ENCODE results near the gene CEACAM1. TPM values are rescaled to one million over a fixed set of nuclear protein-coding genes. Genes with fewer than 3 reads are reported as not detected.
"Not testable (repeated sequence)": the region's sequence is repeated elsewhere in the genome, so short reads cannot be mapped to it uniquely, and the experiment has no call there.

CEACAM1 gene
- total RNA-seq, 1 experiment from 2014 or later = 7.1 TPM

GRCh38 chr19:42553292-42554045 is 25.2 kb upstream of the CEACAM1 start:
- Histone ChIP-seq H3K4me1 (no peaks in the 10 kb centered on the region), H3K4me3 (ENCODE audit: low read depth, low read length) (no peak overlapping the region), H3K9me3 (peaks cover 17% of the 10 kb centered on the region), H3K36me3 (ENCODE audit: control insufficient read depth, insufficient read depth, low read length) (no peaks in the 10 kb centered on the region), H3K27me3 (replicated peaks; ENCODE audit: control insufficient read depth, insufficient read depth, low read length) (no peaks in the 10 kb centered on the region)
- no peak overlapping the region for H3K27ac Mint-ChIP-seq (ENCODE audit: unreplicated experiment)
- CTCF ChIA-PET = interaction anchor here (0.7 to 0.9 kb wide), 2 partner anchors 103 to 938 kb away, joined by 3 to 5 read pairs; no protein-coding TSS in a partner anchor
- H3K4me3 Mint-ChIP-seq (ENCODE audit: unreplicated experiment) = no peak overlapping the region
- no TSS peak for BruUV-seq (replicated peaks)
- POLR2A ChIA-PET = no interaction called here
- H3K9me3 Mint-ChIP-seq (ENCODE audit: unreplicated experiment) = peaks cover 35% of the 10 kb centered on the region
- no peaks in the 10 kb centered on the region for H3K27me3 Mint-ChIP-seq (ENCODE audit: insufficient read depth, unreplicated experiment)
- H3K36me3 Mint-ChIP-seq (ENCODE audit: insufficient read depth, unreplicated experiment) = no peaks in the 10 kb centered on the region
- peaks cover 5% of the 10 kb centered on the region for H3K4me1 Mint-ChIP-seq (ENCODE audit: low read depth, unreplicated experiment)
- no peak for TF ChIP-seq CTCF (IDR thresholded peaks at IDR 0.05; ENCODE audit: insufficient read depth in 1 of 2, low read depth in 1 of 2, low read length in 1 of 2, severe bottlenecking in 1 of 2, unreplicated experiment in 1 of 2)
- intact Hi-C loops (cut with micrococcal nuclease; ENCODE audit: unreplicated experiment) = no loop called here
- DNase-seq = no peak

- H3K4me1 ChIP-seq = no peaks in the 10 kb centered on the region
- no peak for DNase-seq
- POLR2A ChIA-PET = no interaction called here
- Mint-ChIP-seq H3K36me3 (ENCODE audit: insufficient read depth, unreplicated experiment) (no peaks in the 10 kb centered on the region), H3K4me1 (ENCODE audit: low read depth, unreplicated experiment) (peaks cover 1% of the 10 kb centered on the region), H3K4me3 (ENCODE audit: unreplicated experiment) (no peak overlapping the region), H3K27ac (ENCODE audit: unreplicated experiment) (no peak overlapping the region), H3K9me3 (ENCODE audit: unreplicated experiment) (peaks cover 29% of the 10 kb centered on the region), H3K27me3 (ENCODE audit: insufficient read depth, unreplicated experiment) (no peaks in the 10 kb centered on the region)
- no peaks in the 10 kb centered on the region for H3K27me3 ChIP-seq (replicated peaks; ENCODE audit: control insufficient read depth, insufficient read depth, low read length)
- no peak for TF ChIP-seq CTCF (IDR thresholded peaks at IDR 0.05; ENCODE audit: insufficient read depth in 1 of 2, low read depth in 1 of 2, low read length in 1 of 2, severe bottlenecking in 1 of 2, unreplicated experiment in 1 of 2)
- BruUV-seq (replicated peaks) = no TSS peak
- peaks cover 16% of the 10 kb centered on the region for H3K9me3 ChIP-seq
- no peak overlapping the region for H3K4me3 ChIP-seq (ENCODE audit: low read depth, low read length)
- CTCF ChIA-PET = interaction anchor here (0.7 kb wide), 1 partner anchor 939 kb away, joined by 5 read pairs; no protein-coding TSS in a partner anchor
- H3K36me3 ChIP-seq (ENCODE audit: control insufficient read depth, insufficient read depth, low read length) = no peaks in the 10 kb centered on the region
- intact Hi-C loops (cut with micrococcal nuclease; ENCODE audit: unreplicated experiment) = no loop called here
Observed at GRCh38 chr19:42552086-42553065, 24.1 kb upstream of the CEACAM1 start.

- DNase-seq; H3K4me1 ChIP-seq; intact Hi-C loops (cut with micrococcal nuclease; ENCODE audit: unreplicated experiment); H3K27ac Mint-ChIP-seq (ENCODE audit: unreplicated experiment); H3K27me3 ChIP-seq (replicated peaks; ENCODE audit: control insufficient read depth, insufficient read depth, low read length); BruUV-seq (replicated peaks); CTCF ChIA-PET; H3K27me3 Mint-ChIP-seq (ENCODE audit: insufficient read depth, unreplicated experiment); H3K36me3 Mint-ChIP-seq (ENCODE audit: insufficient read depth, unreplicated experiment); H3K4me1 Mint-ChIP-seq (ENCODE audit: low read depth, unreplicated experiment); POLR2A ChIA-PET; H3K36me3 ChIP-seq (ENCODE audit: control insufficient read depth, insufficient read depth, low read length); H3K4me3 Mint-ChIP-seq (ENCODE audit: unreplicated experiment); H3K4me3 ChIP-seq (ENCODE audit: low read depth, low read length): not testable (repeated sequence)
- peaks cover 22% of the 10 kb centered on the region for H3K9me3 Mint-ChIP-seq (ENCODE audit: unreplicated experiment)
- peaks cover 11% of the 10 kb centered on the region; the same call in 1 of the 2 replicates for H3K9me3 ChIP-seq
Observed at GRCh38 chr19:42550521-42550920, 22.2 kb upstream of the CEACAM1 start.

GRCh38 chr19:42549067-42549466 is 20.8 kb upstream of the CEACAM1 start:
- ChIA-PET CTCF (interaction anchor here (0.6 kb wide), 1 partner anchor 138 kb away, joined by 3 read pairs; no protein-coding TSS in a partner anchor), POLR2A (interaction anchor here (0.6 kb wide), 1 partner anchor 1119 kb away, joined by 11 read pairs; no protein-coding TSS in a partner anchor)
- H3K9me3 Mint-ChIP-seq (ENCODE audit: unreplicated experiment) = peaks cover 22% of the 10 kb centered on the region
- H3K4me1 Mint-ChIP-seq (ENCODE audit: low read depth, unreplicated experiment); H3K27me3 Mint-ChIP-seq (ENCODE audit: insufficient read depth, unreplicated experiment); DNase-seq; H3K4me3 ChIP-seq (ENCODE audit: low read depth, low read length); H3K4me1 ChIP-seq; H3K36me3 ChIP-seq (ENCODE audit: control insufficient read depth, insufficient read depth, low read length); H3K27ac Mint-ChIP-seq (ENCODE audit: unreplicated experiment); H3K27me3 ChIP-seq (replicated peaks; ENCODE audit: control insufficient read depth, insufficient read depth, low read length); H3K36me3 Mint-ChIP-seq (ENCODE audit: insufficient read depth, unreplicated experiment); intact Hi-C loops (cut with micrococcal nuclease; ENCODE audit: unreplicated experiment); H3K4me3 Mint-ChIP-seq (ENCODE audit: unreplicated experiment); BruUV-seq (replicated peaks): not testable (repeated sequence)
- peaks cover 11% of the 10 kb centered on the region; the same call in 1 of the 2 replicates for H3K9me3 ChIP-seq

Measured in Caco-2 (cell line).